ENCODE results near the gene ACTL7B. TPM values are rescaled to one million over a fixed set of nuclear protein-coding genes. Genes with fewer than 3 reads are reported as not detected.

The ACTL7B gene
- polyA plus RNA-seq, 1 donor from 2014 or later = not detected

DNA sequence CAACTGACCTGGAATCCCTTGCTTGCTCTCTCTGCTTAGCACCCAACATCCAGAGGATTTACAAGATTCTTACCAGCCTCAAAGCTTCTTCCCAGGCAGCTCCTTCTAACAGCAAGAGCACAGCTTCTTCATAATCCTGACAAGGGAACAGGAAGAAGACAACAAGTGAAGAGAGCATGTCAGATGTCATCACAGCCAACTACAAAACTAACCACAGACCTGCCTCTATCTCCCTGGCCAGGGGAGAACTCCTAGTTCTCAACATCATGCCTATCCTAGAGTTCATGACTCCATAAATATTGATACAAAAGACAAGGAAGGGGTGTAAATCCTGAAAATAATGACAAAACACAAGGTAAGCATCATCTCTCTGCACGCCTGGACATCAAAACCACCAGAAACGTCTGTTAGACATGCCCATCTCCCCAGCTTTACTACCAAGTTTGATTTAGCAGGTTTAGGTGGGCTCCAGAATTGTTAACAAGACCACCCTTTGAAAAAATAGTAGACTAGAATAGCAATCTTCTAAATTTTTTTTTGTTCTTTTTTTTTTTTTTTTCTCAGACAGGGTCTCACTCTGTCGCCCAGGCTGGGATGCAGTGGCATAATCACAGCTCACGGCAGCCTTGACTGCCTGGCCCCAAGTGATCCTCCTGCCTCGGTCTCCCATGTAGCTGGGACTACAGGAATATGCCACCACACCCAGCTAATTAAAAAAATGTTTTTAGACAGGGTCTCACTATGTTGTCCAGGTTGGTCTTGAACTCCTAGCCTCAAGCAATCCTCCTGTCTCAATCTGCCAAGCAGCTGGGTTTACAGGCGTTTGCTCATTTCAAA lies 26.5 kb upstream of the ACTL7B start:
- Histone ChIP-seq H3K79me2 (replicated peaks; ENCODE audit: insufficient read depth, low read length) (no peaks in the 10 kb centered on the region), H3K4me3 (ENCODE audit: low read length) (no peak overlapping the region), H4K20me1 (ENCODE audit: insufficient read depth) (no peaks in the 10 kb centered on the region), H3K9ac (ENCODE audit: low read length) (no peak overlapping the region), H3K4me2 (ENCODE audit: low read length) (no peak overlapping the region), H3K9me3 (ENCODE audit: low read length) (no peaks in the 10 kb centered on the region), H3K9me2 (ENCODE audit: insufficient read depth, low read length) (no peaks in the 10 kb centered on the region), H3K27me3 (ENCODE audit: insufficient read depth, low read depth, low read length) (no peaks in the 10 kb centered on the region), H3K36me3 (ENCODE audit: insufficient read depth, low read length) (peaks cover 37% of the 10 kb centered on the region), H3F3A (ENCODE audit: insufficient read depth, low read length, poor library complexity, severe bottlenecking) (no peaks in the 10 kb centered on the region), H2AFZ (ENCODE audit: low read depth, low read length) (no peak overlapping the region), H3K27ac (ENCODE audit: low read length) (no peak overlapping the region)
- no peak for TF ChIP-seq RAD21 (conservative IDR thresholded peaks at IDR 0.05)
- TF ChIP-seq, protein P1, sequence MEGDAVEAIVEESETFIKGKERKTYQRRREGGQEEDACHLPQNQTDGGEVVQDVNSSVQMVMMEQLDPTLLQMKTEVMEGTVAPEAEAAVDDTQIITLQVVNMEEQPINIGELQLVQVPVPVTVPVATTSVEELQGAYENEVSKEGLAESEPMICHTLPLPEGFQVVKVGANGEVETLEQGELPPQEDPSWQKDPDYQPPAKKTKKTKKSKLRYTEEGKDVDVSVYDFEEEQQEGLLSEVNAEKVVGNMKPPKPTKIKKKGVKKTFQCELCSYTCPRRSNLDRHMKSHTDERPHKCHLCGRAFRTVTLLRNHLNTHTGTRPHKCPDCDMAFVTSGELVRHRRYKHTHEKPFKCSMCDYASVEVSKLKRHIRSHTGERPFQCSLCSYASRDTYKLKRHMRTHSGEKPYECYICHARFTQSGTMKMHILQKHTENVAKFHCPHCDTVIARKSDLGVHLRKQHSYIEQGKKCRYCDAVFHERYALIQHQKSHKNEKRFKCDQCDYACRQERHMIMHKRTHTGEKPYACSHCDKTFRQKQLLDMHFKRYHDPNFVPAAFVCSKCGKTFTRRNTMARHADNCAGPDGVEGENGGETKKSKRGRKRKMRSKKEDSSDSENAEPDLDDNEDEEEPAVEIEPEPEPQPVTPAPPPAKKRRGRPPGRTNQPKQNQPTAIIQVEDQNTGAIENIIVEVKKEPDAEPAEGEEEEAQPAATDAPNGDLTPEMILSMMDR (IDR thresholded peaks at IDR 0.05; ENCODE audit: poor library complexity, severe bottlenecking) = no peak
- no peak for TF ChIP-seq SMC3 (conservative IDR thresholded peaks at IDR 0.05; ENCODE audit: poor library complexity)
- TF ChIP-seq EP300 (conservative IDR thresholded peaks at IDR 0.05; ENCODE audit: poor library complexity, severe bottlenecking) = no peak
- TF ChIP-seq MXI1 (conservative IDR thresholded peaks at IDR 0.05; ENCODE audit: poor library complexity, severe bottlenecking) = no peak
- no peak for TF ChIP-seq EZH2 (IDR thresholded peaks at IDR 0.05; ENCODE audit: borderline replicate concordance, insufficient read depth, low read length, poor library complexity, severe bottlenecking)
- no peak for TF ChIP-seq TAF1 (IDR thresholded peaks at IDR 0.05; ENCODE audit: low read depth)
- TF ChIP-seq, protein P2, sequence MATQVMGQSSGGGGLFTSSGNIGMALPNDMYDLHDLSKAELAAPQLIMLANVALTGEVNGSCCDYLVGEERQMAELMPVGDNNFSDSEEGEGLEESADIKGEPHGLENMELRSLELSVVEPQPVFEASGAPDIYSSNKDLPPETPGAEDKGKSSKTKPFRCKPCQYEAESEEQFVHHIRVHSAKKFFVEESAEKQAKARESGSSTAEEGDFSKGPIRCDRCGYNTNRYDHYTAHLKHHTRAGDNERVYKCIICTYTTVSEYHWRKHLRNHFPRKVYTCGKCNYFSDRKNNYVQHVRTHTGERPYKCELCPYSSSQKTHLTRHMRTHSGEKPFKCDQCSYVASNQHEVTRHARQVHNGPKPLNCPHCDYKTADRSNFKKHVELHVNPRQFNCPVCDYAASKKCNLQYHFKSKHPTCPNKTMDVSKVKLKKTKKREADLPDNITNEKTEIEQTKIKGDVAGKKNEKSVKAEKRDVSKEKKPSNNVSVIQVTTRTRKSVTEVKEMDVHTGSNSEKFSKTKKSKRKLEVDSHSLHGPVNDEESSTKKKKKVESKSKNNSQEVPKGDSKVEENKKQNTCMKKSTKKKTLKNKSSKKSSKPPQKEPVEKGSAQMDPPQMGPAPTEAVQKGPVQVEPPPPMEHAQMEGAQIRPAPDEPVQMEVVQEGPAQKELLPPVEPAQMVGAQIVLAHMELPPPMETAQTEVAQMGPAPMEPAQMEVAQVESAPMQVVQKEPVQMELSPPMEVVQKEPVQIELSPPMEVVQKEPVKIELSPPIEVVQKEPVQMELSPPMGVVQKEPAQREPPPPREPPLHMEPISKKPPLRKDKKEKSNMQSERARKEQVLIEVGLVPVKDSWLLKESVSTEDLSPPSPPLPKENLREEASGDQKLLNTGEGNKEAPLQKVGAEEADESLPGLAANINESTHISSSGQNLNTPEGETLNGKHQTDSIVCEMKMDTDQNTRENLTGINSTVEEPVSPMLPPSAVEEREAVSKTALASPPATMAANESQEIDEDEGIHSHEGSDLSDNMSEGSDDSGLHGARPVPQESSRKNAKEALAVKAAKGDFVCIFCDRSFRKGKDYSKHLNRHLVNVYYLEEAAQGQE (IDR thresholded peaks at IDR 0.05; ENCODE audit: borderline replicate concordance) = no peak
- no peak for TF ChIP-seq POLR2AphosphoS5 (IDR thresholded peaks at IDR 0.05)

DNA sequence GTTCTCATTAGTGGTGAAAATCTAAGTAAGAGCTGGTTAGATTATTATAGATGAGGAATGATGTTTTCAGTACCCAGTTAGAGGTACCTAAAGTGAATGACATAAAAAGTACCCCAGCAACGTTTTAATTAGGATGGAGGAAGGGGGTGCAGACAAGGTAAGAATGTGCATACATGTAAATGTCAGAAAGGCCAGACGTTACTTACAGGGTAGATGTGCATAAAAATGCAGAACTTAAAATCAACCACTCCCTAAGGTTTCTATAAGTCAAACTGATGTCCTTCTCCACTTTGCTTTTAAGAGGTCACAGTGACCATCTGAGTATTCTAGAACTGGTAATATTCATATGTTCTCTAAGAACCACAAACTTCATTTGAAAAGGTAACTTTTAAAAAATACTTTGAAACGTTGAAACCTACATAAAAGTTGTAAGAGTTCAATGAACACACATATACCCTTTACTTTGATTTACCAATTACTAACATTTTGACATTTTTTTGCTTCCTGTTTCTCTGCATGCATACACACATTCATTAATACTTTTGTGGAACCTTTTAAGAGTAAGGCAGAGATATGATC lies 25.0 kb upstream of the ACTL7B start:
- Histone ChIP-seq H3K4me2 (ENCODE audit: low read length) (no peak overlapping the region), H3K9me3 (ENCODE audit: low read length) (no peaks in the 10 kb centered on the region), H3K4me3 (ENCODE audit: low read length) (no peak overlapping the region), H3K79me2 (replicated peaks; ENCODE audit: insufficient read depth, low read length) (no peaks in the 10 kb centered on the region), H2AFZ (ENCODE audit: low read depth, low read length) (no peak overlapping the region), H3K27me3 (ENCODE audit: insufficient read depth, low read depth, low read length) (no peaks in the 10 kb centered on the region), H3K9me2 (ENCODE audit: insufficient read depth, low read length) (no peaks in the 10 kb centered on the region), H3K27ac (ENCODE audit: low read length) (no peak overlapping the region), H3K9ac (ENCODE audit: low read length) (no peak overlapping the region), H3K36me3 (ENCODE audit: insufficient read depth, low read length) (peaks cover 36% of the 10 kb centered on the region), H4K20me1 (ENCODE audit: insufficient read depth) (no peaks in the 10 kb centered on the region), H3F3A (ENCODE audit: insufficient read depth, low read length, poor library complexity, severe bottlenecking) (no peaks in the 10 kb centered on the region)
- TF ChIP-seq EP300 (conservative IDR thresholded peaks at IDR 0.05; ENCODE audit: poor library complexity, severe bottlenecking) (no peak), MXI1 (conservative IDR thresholded peaks at IDR 0.05; ENCODE audit: poor library complexity, severe bottlenecking) (no peak), POLR2AphosphoS5 (IDR thresholded peaks at IDR 0.05) (no peak), EZH2 (IDR thresholded peaks at IDR 0.05; ENCODE audit: borderline replicate concordance, insufficient read depth, low read length, poor library complexity, severe bottlenecking) (no peak), TAF1 (IDR thresholded peaks at IDR 0.05; ENCODE audit: low read depth) (no peak), SMC3 (conservative IDR thresholded peaks at IDR 0.05; ENCODE audit: poor library complexity) (no peak), RAD21 (conservative IDR thresholded peaks at IDR 0.05) (no peak)
- TF ChIP-seq, protein P2 (IDR thresholded peaks at IDR 0.05; ENCODE audit: borderline replicate concordance) = no peak
- TF ChIP-seq, protein P1 (IDR thresholded peaks at IDR 0.05; ENCODE audit: poor library complexity, severe bottlenecking) = no peak
